Measurements from ENCODE around the gene GPD1.
A peak's percentile ranks its signal among the peaks of the same experiment; 100 is the strongest.

GPD1 gene

DNA sequence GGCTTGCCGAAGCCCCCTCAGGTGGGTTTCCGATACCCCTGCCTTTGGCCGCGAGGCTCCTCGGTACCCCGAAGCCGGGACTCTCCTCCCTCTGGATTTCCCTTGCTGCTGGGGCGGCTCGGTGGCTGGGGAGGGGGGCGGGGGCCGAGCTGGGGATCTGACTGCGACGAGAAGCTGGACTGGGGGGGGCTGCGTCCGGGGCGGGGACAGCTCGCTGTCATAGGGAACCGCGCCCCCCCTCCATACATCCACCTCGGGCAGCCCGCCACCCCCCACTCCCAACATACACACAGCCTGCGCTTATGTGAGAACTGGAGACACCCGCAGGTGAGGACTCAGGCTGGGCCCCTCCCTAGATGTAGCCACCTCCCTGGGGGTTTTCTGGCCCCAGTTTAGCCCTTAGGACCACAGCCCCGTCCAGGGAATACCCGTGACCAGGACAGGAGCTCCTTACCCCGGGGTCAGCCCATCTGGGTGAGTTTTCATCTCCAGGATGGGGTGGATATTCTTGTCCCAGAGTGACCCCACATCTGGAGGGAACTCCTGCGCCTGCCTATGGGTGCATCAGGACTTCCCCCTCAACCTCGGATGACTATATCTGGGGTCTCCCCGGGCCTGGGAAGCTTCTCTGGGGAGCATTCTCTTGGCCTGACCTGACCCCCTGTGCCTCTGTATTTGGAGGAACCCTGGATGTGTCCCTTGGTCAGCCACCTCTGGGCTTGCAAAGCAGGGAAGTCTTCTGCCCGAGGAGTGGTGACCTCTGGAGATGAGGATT, 45.7 kb upstream of the GPD1 start:
- Histone ChIP-seq H3K79me2 (no peaks in the 10 kb centered on the region), H3K4me2 (ENCODE audit: low read length) (peak overlapping the region; percentile 71), H2AFZ (peak overlapping the region; percentile 74), H3K9ac (no peak overlapping the region), H3K27ac (no peak overlapping the region), H3K4me1 (peaks cover 10% of the 10 kb centered on the region), H3K9me3 (ENCODE audit: control insufficient read depth, low read length) (no peaks in the 10 kb centered on the region), H3K27me3 (ENCODE audit: control insufficient read depth, insufficient read depth, low read length) (no peaks in the 10 kb centered on the region), H3K36me3 (ENCODE audit: control insufficient read depth, insufficient read depth, low read length) (no peaks in the 10 kb centered on the region), H3K4me3 (ENCODE audit: low read depth, low read length) (no peak overlapping the region)
- TF ChIP-seq, protein P1, sequence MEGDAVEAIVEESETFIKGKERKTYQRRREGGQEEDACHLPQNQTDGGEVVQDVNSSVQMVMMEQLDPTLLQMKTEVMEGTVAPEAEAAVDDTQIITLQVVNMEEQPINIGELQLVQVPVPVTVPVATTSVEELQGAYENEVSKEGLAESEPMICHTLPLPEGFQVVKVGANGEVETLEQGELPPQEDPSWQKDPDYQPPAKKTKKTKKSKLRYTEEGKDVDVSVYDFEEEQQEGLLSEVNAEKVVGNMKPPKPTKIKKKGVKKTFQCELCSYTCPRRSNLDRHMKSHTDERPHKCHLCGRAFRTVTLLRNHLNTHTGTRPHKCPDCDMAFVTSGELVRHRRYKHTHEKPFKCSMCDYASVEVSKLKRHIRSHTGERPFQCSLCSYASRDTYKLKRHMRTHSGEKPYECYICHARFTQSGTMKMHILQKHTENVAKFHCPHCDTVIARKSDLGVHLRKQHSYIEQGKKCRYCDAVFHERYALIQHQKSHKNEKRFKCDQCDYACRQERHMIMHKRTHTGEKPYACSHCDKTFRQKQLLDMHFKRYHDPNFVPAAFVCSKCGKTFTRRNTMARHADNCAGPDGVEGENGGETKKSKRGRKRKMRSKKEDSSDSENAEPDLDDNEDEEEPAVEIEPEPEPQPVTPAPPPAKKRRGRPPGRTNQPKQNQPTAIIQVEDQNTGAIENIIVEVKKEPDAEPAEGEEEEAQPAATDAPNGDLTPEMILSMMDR (IDR thresholded peaks at IDR 0.05): no peak

DNA sequence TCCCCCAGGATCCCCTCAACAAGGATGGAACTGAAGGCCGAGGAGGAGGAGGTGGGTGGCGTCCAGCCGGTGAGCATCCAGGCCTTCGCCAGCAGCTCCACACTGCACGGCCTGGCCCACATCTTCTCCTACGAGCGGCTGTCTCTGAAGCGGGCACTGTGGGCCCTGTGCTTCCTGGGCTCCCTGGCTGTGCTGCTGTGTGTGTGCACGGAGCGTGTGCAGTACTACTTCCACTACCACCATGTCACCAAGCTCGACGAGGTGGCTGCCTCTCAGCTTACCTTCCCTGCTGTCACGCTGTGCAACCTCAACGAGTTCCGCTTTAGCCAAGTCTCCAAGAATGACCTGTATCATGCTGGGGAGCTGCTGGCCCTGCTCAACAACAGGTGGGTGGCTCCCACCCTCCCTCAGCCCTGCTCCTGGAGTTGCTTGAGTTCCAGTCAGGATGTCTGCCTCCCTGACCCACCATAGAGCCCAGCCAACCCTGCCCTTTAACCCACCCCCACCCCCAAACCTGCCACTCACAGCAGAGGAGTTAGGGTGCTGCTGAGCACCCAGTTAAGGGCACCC, 45.0 kb upstream of the GPD1 start:
- no peak overlapping the region for H2AFZ ChIP-seq
- TF ChIP-seq, protein P1 (IDR thresholded peaks at IDR 0.05): no peak
- H3K4me1 ChIP-seq: peaks cover 10% of the 10 kb centered on the region
- H3K4me3 ChIP-seq (ENCODE audit: low read depth, low read length): no peak overlapping the region
- no peaks in the 10 kb centered on the region for H3K79me2 ChIP-seq
- H3K27ac ChIP-seq: no peak overlapping the region
- no peaks in the 10 kb centered on the region for H3K36me3 ChIP-seq (ENCODE audit: control insufficient read depth, insufficient read depth, low read length)
- no peaks in the 10 kb centered on the region for H3K27me3 ChIP-seq (ENCODE audit: control insufficient read depth, insufficient read depth, low read length)
- no peak overlapping the region for H3K4me2 ChIP-seq (ENCODE audit: low read length)
- no peak overlapping the region for H3K9ac ChIP-seq
- H3K9me3 ChIP-seq (ENCODE audit: control insufficient read depth, low read length): no peaks in the 10 kb centered on the region

DNA sequence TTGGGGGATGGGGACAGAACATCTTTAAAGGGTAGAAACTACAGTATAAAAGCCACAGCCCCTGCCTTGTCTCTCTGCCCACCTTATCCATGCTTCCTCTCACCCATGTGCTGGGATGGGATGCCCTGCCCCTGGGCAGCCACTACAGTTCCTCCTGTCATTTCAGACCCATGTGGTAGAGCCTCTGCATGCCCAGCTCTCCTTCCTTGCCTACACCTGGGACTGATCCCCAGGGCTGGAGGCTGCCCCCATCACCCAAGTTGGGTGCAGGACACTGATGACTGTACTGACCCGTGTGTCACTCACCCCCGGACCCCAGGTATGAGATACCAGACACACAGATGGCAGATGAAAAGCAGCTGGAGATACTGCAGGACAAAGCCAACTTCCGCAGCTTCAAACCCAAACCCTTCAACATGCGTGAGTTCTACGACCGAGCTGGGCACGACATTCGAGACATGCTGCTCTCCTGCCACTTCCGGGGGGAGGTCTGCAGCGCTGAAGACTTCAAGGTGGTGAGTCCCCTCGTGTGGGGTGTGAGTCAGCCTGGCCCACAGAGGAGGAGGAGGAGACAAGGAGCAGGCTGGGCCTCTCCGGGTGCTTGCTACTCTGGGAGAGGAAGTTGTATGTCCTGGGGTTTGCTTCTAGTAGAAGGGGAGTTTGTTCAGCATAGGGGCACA, 44.2 kb upstream of the GPD1 start:
- Histone ChIP-seq H3K9ac (no peak overlapping the region), H3K27me3 (ENCODE audit: control insufficient read depth, insufficient read depth, low read length) (no peaks in the 10 kb centered on the region), H3K79me2 (no peaks in the 10 kb centered on the region), H3K4me3 (ENCODE audit: low read depth, low read length) (no peak overlapping the region), H3K36me3 (ENCODE audit: control insufficient read depth, insufficient read depth, low read length) (no peaks in the 10 kb centered on the region), H3K9me3 (ENCODE audit: control insufficient read depth, low read length) (no peaks in the 10 kb centered on the region), H3K27ac (no peak overlapping the region), H2AFZ (no peak overlapping the region), H3K4me2 (ENCODE audit: low read length) (no peak overlapping the region), H3K4me1 (peaks cover 10% of the 10 kb centered on the region)
- TF ChIP-seq, protein P1 (IDR thresholded peaks at IDR 0.05): no peak

DNA sequence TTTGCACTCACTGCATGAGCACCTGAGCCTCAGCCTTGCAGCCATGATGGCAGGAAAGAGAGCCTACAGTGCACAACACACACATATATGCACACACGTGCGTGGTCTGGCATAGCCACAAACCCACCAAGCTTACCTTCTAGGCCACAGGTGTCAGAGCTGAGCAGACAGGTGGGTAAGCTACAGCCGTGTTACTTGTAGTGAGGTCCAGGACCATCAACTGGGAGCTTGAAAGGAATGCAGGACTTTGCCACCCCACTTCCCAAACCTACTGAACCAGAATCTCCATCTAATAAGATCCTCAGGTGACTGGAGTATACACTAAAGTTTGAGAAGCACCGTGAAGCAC, 43.7 kb upstream of the GPD1 start:
- Histone ChIP-seq H3K27me3 (ENCODE audit: control insufficient read depth, insufficient read depth, low read length) (no peaks in the 10 kb centered on the region), H3K4me2 (ENCODE audit: low read length) (no peak overlapping the region), H2AFZ (no peak overlapping the region), H3K36me3 (ENCODE audit: control insufficient read depth, insufficient read depth, low read length) (no peaks in the 10 kb centered on the region), H3K27ac (no peak overlapping the region), H3K9me3 (ENCODE audit: control insufficient read depth, low read length) (no peaks in the 10 kb centered on the region), H3K4me3 (ENCODE audit: low read depth, low read length) (no peak overlapping the region), H3K79me2 (no peaks in the 10 kb centered on the region), H3K9ac (no peak overlapping the region), H3K4me1 (peaks cover 10% of the 10 kb centered on the region)
- TF ChIP-seq, protein P1 (IDR thresholded peaks at IDR 0.05): no peak

Data from parathyroid adenoma (tissue), 2 donors.